Left colon (tissue), 2 donors: ENCODE measurements around the gene AGBL4. TPM values are rescaled to one million over a fixed set of nuclear protein-coding genes. Genes with fewer than 3 reads are reported as not detected.
"Not testable (repeated sequence)": the region's sequence is repeated elsewhere in the genome, so short reads cannot be mapped to it uniquely, and the experiment has no call there.

Experiments used
- ATAC-seq: fragments of 200-7000 bp; cut with Tn5 transposase; one replicate; pipeline ENCODE4 v1.9.1; 2020; ENCODE audit warnings: mild to moderate bottlenecking, moderate library complexity
- DNase-seq, 2 donors: peaks; one replicate each; pipeline ENCODE4 v3.0.0-alpha.2; 2020
- intact Hi-C, 2 donors: fragments of 100-400 bp; cut with DNase I in 1 of 2; cut with micrococcal nuclease in 1 of 2; formaldehyde crosslinking; loops; one replicate each; pipeline versions ENCODE4 v1.11.2 to v1.14.0; 2022; cut with DNase I, micrococcal nuclease
- total RNA-seq, 2 donors: library from RNA; stranded (reverse); fragmentation: NEBNext Ultra II Directional; extraction: Animal tissue kit (Norgen Biotek cat#: 25700); gene quantifications; one replicate each; pipeline ENCODE4 v1.2.1, GENCODE V29; 2021
- donor health status: DM: no; HTN: no; CAD: no.
- donor health status: DM: yes; HTN: yes; CAD: no.

Gene AGBL4
- total RNA-seq, 2 donors from 2014 or later: 0.47 TPM; not detected in 1

DNA sequence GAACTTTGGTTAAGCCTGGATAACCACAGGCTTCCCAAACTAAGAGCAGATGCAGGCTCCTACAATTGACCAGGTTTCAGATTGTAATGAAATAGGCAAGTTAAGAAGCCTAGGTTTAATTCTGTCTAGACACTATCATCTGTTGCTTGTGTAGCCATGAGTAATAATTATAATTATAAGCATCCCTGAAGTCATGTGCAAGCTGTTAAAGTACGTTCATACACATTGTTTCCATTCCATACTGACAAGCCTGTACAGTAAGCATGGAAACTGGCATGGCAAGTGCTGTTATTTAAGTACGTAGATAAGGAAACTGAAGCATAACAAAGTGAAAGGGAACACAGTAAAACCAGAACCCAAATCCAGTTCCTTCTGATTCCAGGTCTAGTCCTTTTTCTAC, 689.8 kb downstream of the AGBL4 start:
- DNase-seq (no peak), ATAC-seq (no peak)
- intact Hi-C loops: no loop called here

GRCh38 chr1:49331066-49331852, 692.5 kb downstream of the AGBL4 start:
- ATAC-seq (no peak), DNase-seq (no peak)
- intact Hi-C loops: no loop called here

GRCh38 chr1:49323925-49324540, 699.7 kb downstream of the AGBL4 start:
- intact Hi-C loops: no loop called here
- DNase-seq: no peak
- ATAC-seq: no peak

GRCh38 chr1:49320493-49320892, 703.3 kb downstream of the AGBL4 start:
- intact Hi-C loops, DNase-seq, ATAC-seq: not testable (repeated sequence)

DNA sequence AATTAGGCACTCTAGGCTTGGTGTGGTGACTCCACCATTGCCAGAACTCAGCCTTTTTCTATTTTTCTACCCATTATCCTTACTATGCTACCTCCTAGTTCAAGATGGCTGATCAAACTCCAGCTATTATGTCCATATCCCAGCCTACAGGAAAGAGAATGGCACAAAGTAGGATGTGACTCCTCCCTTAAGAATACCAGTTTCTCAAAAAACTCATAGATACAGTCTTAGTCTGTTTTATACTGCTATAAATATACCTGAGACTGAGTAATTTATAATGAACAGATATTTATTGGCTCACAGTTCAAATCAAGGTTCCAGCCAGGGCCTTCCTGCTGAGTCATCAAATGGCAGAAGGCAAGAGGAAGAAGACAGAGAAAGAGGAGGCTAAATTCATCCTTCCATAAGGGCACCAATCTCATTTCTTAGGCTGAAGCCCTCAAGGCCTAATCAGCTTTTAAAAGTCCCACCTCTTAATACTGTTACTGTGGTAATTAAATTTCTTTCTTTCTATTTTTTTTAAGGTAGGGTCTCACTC, 704.3 kb downstream of the AGBL4 start:
- ATAC-seq: no peak
- DNase-seq: no peak
- intact Hi-C loops: no loop called here

GRCh38 chr1:49318218-49318617, 705.5 kb downstream of the AGBL4 start:
- intact Hi-C loops: no loop called here
- ATAC-seq (no peak), DNase-seq (no peak)

- DNase-seq (no peak), ATAC-seq (no peak)
- intact Hi-C loops: no loop called here
These were observed 716.3 kb downstream of the AGBL4 start for GRCh38 chr1:49307457-49307856.

DNA sequence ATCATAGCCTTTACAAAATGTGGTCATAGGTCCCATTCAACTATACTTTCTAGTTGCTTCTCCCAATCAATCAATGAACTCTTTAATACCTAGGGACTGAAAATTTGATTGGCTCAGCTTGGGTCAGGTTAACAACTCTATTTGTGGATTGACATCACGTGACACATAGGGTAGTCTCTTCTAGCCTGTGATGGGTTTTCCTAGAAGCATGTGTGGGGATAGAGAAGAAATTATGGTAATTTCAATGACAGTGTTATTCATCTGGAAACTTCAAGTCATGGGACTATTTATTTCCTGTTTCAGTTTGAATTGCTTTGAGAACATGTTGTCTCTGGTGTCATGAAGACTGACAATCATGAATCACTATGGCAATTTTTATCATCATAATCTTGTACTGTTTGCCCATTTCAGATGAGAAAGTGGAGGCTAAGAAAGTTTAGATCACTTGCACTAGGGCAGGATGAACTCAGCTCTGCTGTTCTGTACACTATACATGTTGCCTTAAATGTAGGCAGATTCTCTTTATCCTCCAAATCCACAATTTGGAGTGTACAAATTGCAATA, 717.2 kb downstream of the AGBL4 start:
- intact Hi-C loops: no loop called here
- DNase-seq (no peak), ATAC-seq (no peak)

GRCh38 chr1:49302400-49302799, 721.4 kb downstream of the AGBL4 start:
- DNase-seq, intact Hi-C loops, ATAC-seq: not testable (repeated sequence)

GRCh38 chr1:49298304-49298703, 725.5 kb downstream of the AGBL4 start:
- ATAC-seq (no peak), DNase-seq (no peak)
- intact Hi-C loops: no loop called here

DNA sequence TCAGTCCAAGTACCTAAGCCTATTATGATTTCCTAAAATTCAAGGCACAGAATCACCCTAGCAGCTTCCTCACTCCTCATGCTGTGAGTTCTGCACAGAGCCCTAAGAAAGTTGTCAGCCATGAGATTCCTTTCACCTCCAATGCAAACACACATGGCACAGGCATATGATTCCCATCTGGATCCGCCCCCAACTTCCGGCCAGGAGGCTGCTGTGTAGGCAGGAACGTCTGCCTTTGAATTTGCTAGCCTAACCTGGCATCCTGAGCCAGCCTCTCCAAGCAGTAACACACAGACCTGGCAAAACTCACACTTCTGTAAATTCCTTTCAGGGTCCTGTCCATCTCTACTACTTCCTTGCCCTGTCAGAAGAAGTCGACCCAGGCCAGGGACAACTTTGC, 726.0 kb downstream of the AGBL4 start:
- DNase-seq: no peak
- ATAC-seq: no peak
- intact Hi-C loops: no loop called here

GRCh38 chr1:49294539-49294938, 729.2 kb downstream of the AGBL4 start:
- DNase-seq (no peak), ATAC-seq (no peak)
- intact Hi-C loops: no loop called here

GRCh38 chr1:49293016-49293415, 730.7 kb downstream of the AGBL4 start:
- DNase-seq: no peak
- intact Hi-C loops: no loop called here
- no peak for ATAC-seq

- ATAC-seq, intact Hi-C loops: not testable (repeated sequence)
These were observed 766.3 kb downstream of the AGBL4 start for GRCh38 chr1:49257211-49258049.

DNA sequence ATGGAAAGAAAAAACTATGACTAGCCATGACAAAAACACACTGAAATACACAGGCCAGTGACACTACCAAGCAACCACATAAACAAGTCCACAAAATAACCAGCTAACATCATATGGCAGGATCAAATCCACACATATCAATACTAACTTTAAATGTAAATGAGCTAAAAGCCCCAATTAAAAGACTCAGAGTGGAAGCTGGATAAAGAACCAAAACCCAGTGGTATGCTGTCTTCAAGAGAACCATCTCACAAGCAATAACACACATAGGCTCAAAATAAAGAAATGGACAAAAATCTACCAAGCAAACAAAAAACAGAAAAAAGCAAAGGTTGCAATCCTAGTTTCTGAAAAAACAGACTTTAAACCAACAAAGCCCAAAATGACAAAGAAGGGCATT, 770.8 kb downstream of the AGBL4 start:
- ATAC-seq: no peak
- no peak for DNase-seq
- intact Hi-C loops: no loop called here

More at GRCh38 chr1:49257211-49258049, 766.3 kb downstream of the AGBL4 start:
- not testable (repeated sequence) for DNase-seq

- no peak for ATAC-seq
- intact Hi-C loops: no loop called here
- no peak for DNase-seq
These were observed 772.6 kb downstream of the AGBL4 start for GRCh38 chr1:49251019-49251784.

- intact Hi-C loops: no loop called here
These were observed 783.0 kb downstream of the AGBL4 start for GRCh38 chr1:49240709-49241221.

GRCh38 chr1:49234988-49235387, 788.8 kb downstream of the AGBL4 start:
- ATAC-seq: no peak
- intact Hi-C loops: no loop called here
- DNase-seq: no peak

More at GRCh38 chr1:49240709-49241221, 783.0 kb downstream of the AGBL4 start:
- DNase-seq (no peak), ATAC-seq (no peak)
